GM23338 (cell line): ENCODE measurements around the gene FTO. TPM values are rescaled to one million over a fixed set of nuclear protein-coding genes. Genes with fewer than 3 reads are reported as not detected.

Experiments used
- ATAC-seq: fragments of 200-7000 bp; cut with Tn5 transposase; 3 replicates; pipeline ENCODE4 v1.9.1; 2020
- DNase-seq: peaks from one replicate; pipeline ENCODE4 v3.0.0-alpha.2; 2015; ENCODE audit warnings: low spot score
- H2AFZ ChIP-seq: fragments of 200-600 bp; sonication (generic); 2 replicates; pipeline ENCODE4 v1.8.0; 2016; ENCODE audit warnings: antibody characterized with exemption, mild to moderate bottlenecking, moderate library complexity
- H3F3A ChIP-seq: fragments of 200-600 bp; sonication (generic); replicated peaks from 2 replicates; pipeline ENCODE4 v1.8.0; 2017; ENCODE audit warnings: antibody characterized with exemption, mixed run types, low read depth
- H3K27ac ChIP-seq: fragments of 200-600 bp; sonication (generic); 2 replicates; pipeline ENCODE4 v1.6.1; 2016; ENCODE audit warnings: low read depth
- H3K27me3 ChIP-seq: fragments of 200-600 bp; sonication (generic); 2 replicates; pipeline ENCODE4 v1.8.0; 2016; ENCODE audit warnings: mild to moderate bottlenecking, mixed run types, moderate library complexity; ENCODE audit not compliant: insufficient read depth
- H3K36me3 ChIP-seq: fragments of 200-600 bp; sonication (generic); 2 replicates; pipeline ENCODE4 v1.8.0; 2016; ENCODE audit warnings: mild to moderate bottlenecking; ENCODE audit not compliant: insufficient read depth
- H3K4me1 ChIP-seq: fragments of 200-600 bp; sonication (generic); 2 replicates; pipeline ENCODE4 v1.8.0; 2016; ENCODE audit warnings: mild to moderate bottlenecking, moderate library complexity; ENCODE audit not compliant: insufficient read depth
- H3K4me2 ChIP-seq: fragments of 200-600 bp; sonication (generic); 2 replicates; pipeline ENCODE4 v1.7.1; 2017; ENCODE audit warnings: mixed run types
- H3K4me3 ChIP-seq: fragments of 200-600 bp; sonication (generic); 2 replicates; pipeline ENCODE4 v1.6.1; 2016; ENCODE audit warnings: mixed run types
- H3K79me2 ChIP-seq: fragments of 200-600 bp; sonication (generic); replicated peaks from 2 replicates; pipeline ENCODE4 v1.8.0; 2017; ENCODE audit warnings: mild to moderate bottlenecking; ENCODE audit not compliant: insufficient read depth
- H3K9me2 ChIP-seq: fragments of 200-600 bp; sonication (generic); 2 replicates; pipeline ENCODE4 v1.8.0; 2017; ENCODE audit not compliant: insufficient read depth
- H4K20me1 ChIP-seq: fragments of 200-600 bp; sonication (generic); replicated peaks from 2 replicates; pipeline ENCODE4 v1.8.0; 2017; ENCODE audit warnings: mild to moderate bottlenecking; ENCODE audit not compliant: insufficient read depth
- H3K27ac Mint-ChIP-seq: 2 replicates; pipeline ENCODE4 v1.8.0; 2020; ENCODE audit warnings: inconsistent platforms, mild to moderate bottlenecking, moderate library complexity, mixed read lengths
- H3K27me3 Mint-ChIP-seq: 3 replicates; pipeline ENCODE4 v1.8.0; 2022; ENCODE audit warnings: low read depth, mild to moderate bottlenecking, moderate library complexity, mixed read lengths, inconsistent platforms; ENCODE audit not compliant: insufficient read depth, poor library complexity
- H3K36me3 Mint-ChIP-seq: 3 replicates; pipeline ENCODE4 v1.8.0; 2021; ENCODE audit warnings: low read depth, mild to moderate bottlenecking, inconsistent platforms, moderate library complexity, mixed read lengths
- H3K4me1 Mint-ChIP-seq: 3 replicates; pipeline ENCODE4 v1.8.0; 2020; ENCODE audit warnings: mild to moderate bottlenecking, inconsistent platforms, mixed read lengths
- H3K4me3 Mint-ChIP-seq: 3 replicates; pipeline ENCODE4 v1.8.0; 2021; ENCODE audit warnings: moderate library complexity, mild to moderate bottlenecking, inconsistent platforms, mixed read lengths
- H3K9me3 Mint-ChIP-seq: 3 replicates; pipeline ENCODE4 v1.8.0; 2020; ENCODE audit warnings: moderate library complexity, mild to moderate bottlenecking, inconsistent platforms, mixed read lengths
- CTCF ChIP-seq, 2 experiments: fragments of 200-600 bp in 1 of 2; sonication (generic) in 1 of 2; conservative IDR thresholded peaks; 2 replicates each; pipeline versions ENCODE4 v1.5.1 to v1.6.1; 2016 to 2017; ENCODE audit warnings: antibody characterized with exemption in 2 of 2, low read depth in 2 of 2, mild to moderate bottlenecking in 2 of 2, moderate library complexity in 1 of 2
- ETS1 ChIP-seq: IDR thresholded peaks from 2 replicates; pipeline ENCODE4 v1.6.1; 2016; ENCODE audit warnings: antibody characterized with exemption
- EZH2 ChIP-seq: fragments of 200-600 bp; sonication (generic); IDR thresholded peaks from one replicate; pipeline ENCODE4 v1.8.0; 2017; ENCODE audit warnings: antibody characterized with exemption, mild to moderate bottlenecking, low read depth; ENCODE audit not compliant: unreplicated experiment
- EZH2phosphoT487 ChIP-seq: fragments of 200-600 bp; sonication (generic); IDR thresholded peaks from one replicate; pipeline ENCODE4 v1.8.1; 2018; ENCODE audit warnings: antibody characterized with exemption; ENCODE audit not compliant: unreplicated experiment
- POLR2AphosphoS5 ChIP-seq: IDR thresholded peaks from 2 replicates; pipeline ENCODE4 v1.6.1; 2016; ENCODE audit warnings: antibody characterized with exemption, low read depth
- STAT1 ChIP-seq: IDR thresholded peaks from one replicate; pipeline ENCODE4 v1.6.1; 2016; ENCODE audit warnings: antibody characterized with exemption; ENCODE audit not compliant: unreplicated experiment
- ZNF462 ChIP-seq: fragments of 250-450 bp; sonication (Bioruptor Pico); IDR thresholded peaks from 2 replicates; pipeline ENCODE4 v1.5.0; 2020; ENCODE audit warnings: mild to moderate bottlenecking, moderate library complexity
- polyA plus RNA-seq: library from polyadenylated mRNA; unstranded; fragments of >200 nt; fragmentation: Nextera tagmentation; extraction: Ambion mirVana; gene quantifications from 2 replicates; pipeline ENCODE4 v1.2.1, GENCODE V29; 2016
- total RNA-seq: library from RNA; depleted of rRNA; stranded (reverse); fragments of >200 nt; shearing (Covaris generic); gene quantifications from 2 replicates; pipeline ENCODE4 v1.2.3, GENCODE V29; 2014

Gene FTO
- total and polyA plus RNA-seq, 2 experiments from 2014 or later: 17.7 to 69.6 TPM

- no peaks in the 10 kb centered on the region for H3K4me1 Mint-ChIP-seq
- H3K27ac Mint-ChIP-seq: no peak overlapping the region
- no peak overlapping the region for H2AFZ ChIP-seq
- no peaks in the 10 kb centered on the region for H3K36me3 Mint-ChIP-seq
- H3K4me3 Mint-ChIP-seq: no peak overlapping the region
- H3K4me3 ChIP-seq: no peak overlapping the region
- TF ChIP-seq EZH2phosphoT487: no peak
- no peak for TF ChIP-seq POLR2AphosphoS5
- no peaks in the 10 kb centered on the region for H3K27me3 ChIP-seq
- ATAC-seq (no peak), DNase-seq (no peak)
- no peaks in the 10 kb centered on the region for H3K79me2 ChIP-seq
- no peaks in the 10 kb centered on the region for H3K36me3 ChIP-seq
- H3K9me2 ChIP-seq: no peaks in the 10 kb centered on the region
- H3F3A ChIP-seq: no peaks in the 10 kb centered on the region
- H3K4me1 ChIP-seq: no peaks in the 10 kb centered on the region
- H3K4me2 ChIP-seq: no peak overlapping the region
- H3K27ac ChIP-seq: no peak overlapping the region
- no peaks in the 10 kb centered on the region for H3K9me3 Mint-ChIP-seq
- H3K27me3 Mint-ChIP-seq: no peaks in the 10 kb centered on the region
- H4K20me1 ChIP-seq: no peaks in the 10 kb centered on the region; the same call in 1 of the 2 replicates
These were observed 240.1 kb downstream of the FTO start for GRCh38 chr16:53944025-53944424.

- no peaks in the 10 kb centered on the region for H3K9me2 ChIP-seq
- TF ChIP-seq POLR2AphosphoS5 (no peak), CTCF (conservative IDR thresholded peaks at IDR 0.05; ENCODE audit: low read depth in 2 of 2) (peak; percentile 78 to 97)
- peak; percentile 67 for DNase-seq
- H3K4me1 ChIP-seq: no peaks in the 10 kb centered on the region
- Mint-ChIP-seq H3K27me3 (no peaks in the 10 kb centered on the region), H3K36me3 (no peaks in the 10 kb centered on the region), H3K4me3 (no peak overlapping the region), H3K4me1 (no peaks in the 10 kb centered on the region; the same call in 2 of the 3 replicates), H3K9me3 (no peaks in the 10 kb centered on the region), H3K27ac (peak overlapping the region; percentile 31; the same call in 1 of the 2 replicates)
- H3K4me3 ChIP-seq: no peak overlapping the region
- H3K36me3 ChIP-seq: no peaks in the 10 kb centered on the region
- no peaks in the 10 kb centered on the region for H3K79me2 ChIP-seq
- no peaks in the 10 kb centered on the region for H4K20me1 ChIP-seq
- no peaks in the 10 kb centered on the region for H3F3A ChIP-seq
- peak; percentile 76 for ATAC-seq
- no peak overlapping the region for H3K4me2 ChIP-seq
- no peak overlapping the region for H2AFZ ChIP-seq
- no peak overlapping the region for H3K27ac ChIP-seq
- no peaks in the 10 kb centered on the region for H3K27me3 ChIP-seq
These were observed 242.0 kb downstream of the FTO start for GRCh38 chr16:53945996-53946395.

GRCh38 chr16:53946746-53947386 lies 242.9 kb downstream of the FTO start:
- Mint-ChIP-seq H3K9me3 (no peaks in the 10 kb centered on the region), H3K27ac (no peak overlapping the region), H3K36me3 (no peaks in the 10 kb centered on the region), H3K4me1 (no peaks in the 10 kb centered on the region; the same call in 2 of the 3 replicates), H3K4me3 (no peak overlapping the region), H3K27me3 (no peaks in the 10 kb centered on the region)
- Histone ChIP-seq H3F3A (no peaks in the 10 kb centered on the region), H3K27me3 (no peaks in the 10 kb centered on the region), H3K4me1 (no peaks in the 10 kb centered on the region), H2AFZ (no peak overlapping the region), H4K20me1 (no peaks in the 10 kb centered on the region), H3K36me3 (no peaks in the 10 kb centered on the region), H3K27ac (no peak overlapping the region), H3K4me2 (no peak overlapping the region), H3K79me2 (no peaks in the 10 kb centered on the region), H3K9me2 (no peaks in the 10 kb centered on the region), H3K4me3 (no peak overlapping the region)
- no peak for DNase-seq
- ATAC-seq: no peak
- TF ChIP-seq POLR2AphosphoS5: no peak
- TF ChIP-seq ZNF462 (CRISPR knock-in tag): no peak
- no peak for TF ChIP-seq EZH2
- TF ChIP-seq ETS1: no peak
- TF ChIP-seq STAT1: no peak
